Mucosa of stomach (tissue), 1 donor: ENCODE data around the gene VASH2.

Source experiments
- H3K27me3 ChIP-seq: one replicate; pipeline ENCODE4 v1.7.0; 2013; ENCODE audit warnings: mild to moderate bottlenecking, low read length; ENCODE audit not compliant: control insufficient read depth, insufficient read depth
- H3K36me3 ChIP-seq: one replicate; pipeline ENCODE4 v1.7.0; 2013; ENCODE audit warnings: low read length; ENCODE audit not compliant: control insufficient read depth, insufficient read depth
- H3K4me1 ChIP-seq: one replicate; pipeline ENCODE4 v1.7.0; 2013; ENCODE audit warnings: mild to moderate bottlenecking, low read length; ENCODE audit not compliant: control insufficient read depth, insufficient read depth
- H3K4me3 ChIP-seq: one replicate; pipeline ENCODE4 v1.7.0; 2013; ENCODE audit warnings: low read length
- H3K9ac ChIP-seq: one replicate; pipeline ENCODE4 v1.7.0; 2013; ENCODE audit warnings: mild to moderate bottlenecking, low read length, moderate library complexity
- H3K9me3 ChIP-seq: one replicate; pipeline ENCODE4 v1.7.0; 2013; ENCODE audit warnings: mild to moderate bottlenecking, low read length, moderate library complexity; ENCODE audit not compliant: control insufficient read depth
- donor health status: Pancreatic carcinoma.

Gene VASH2

DNA sequence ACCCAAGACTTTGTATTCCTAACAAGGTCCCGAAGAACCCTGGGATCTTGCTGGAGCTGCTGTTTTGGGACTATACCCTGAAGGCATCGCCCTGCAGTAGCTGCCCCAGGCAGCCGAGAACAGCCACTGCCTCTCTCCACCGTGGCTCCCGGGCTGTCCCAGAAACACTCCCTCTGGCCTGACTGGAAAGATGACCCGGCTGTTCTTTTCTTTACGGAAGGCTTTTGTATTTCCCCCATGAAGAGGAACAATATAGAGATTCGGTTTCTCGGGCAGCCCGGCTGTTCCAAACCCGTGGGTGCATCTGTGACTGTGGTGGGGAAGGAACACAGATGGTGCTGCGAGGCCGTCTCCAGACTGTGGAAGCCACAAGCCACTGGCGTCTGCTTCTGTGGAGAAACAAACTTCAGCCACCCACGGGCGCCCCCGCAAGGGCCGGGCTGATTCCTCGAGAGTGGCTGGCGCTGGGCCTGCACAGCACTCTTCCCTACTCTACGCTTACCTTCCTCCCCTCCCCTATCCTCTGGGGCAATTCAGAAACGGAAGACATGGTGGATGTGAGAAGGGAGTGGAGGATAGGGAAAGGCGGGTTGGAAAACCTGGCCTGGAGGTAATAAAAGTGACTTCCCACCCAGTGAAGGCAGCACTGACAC lies 33.7 kb upstream of the VASH2 start:
- H3K36me3 ChIP-seq: no peaks in the 10 kb centered on the region
- H3K27me3 ChIP-seq: no peaks in the 10 kb centered on the region
- H3K9me3 ChIP-seq: no peaks in the 10 kb centered on the region
- peaks cover 8% of the 10 kb centered on the region for H3K4me1 ChIP-seq
- H3K9ac ChIP-seq: no peak overlapping the region
- H3K4me3 ChIP-seq: no peak overlapping the region

DNA sequence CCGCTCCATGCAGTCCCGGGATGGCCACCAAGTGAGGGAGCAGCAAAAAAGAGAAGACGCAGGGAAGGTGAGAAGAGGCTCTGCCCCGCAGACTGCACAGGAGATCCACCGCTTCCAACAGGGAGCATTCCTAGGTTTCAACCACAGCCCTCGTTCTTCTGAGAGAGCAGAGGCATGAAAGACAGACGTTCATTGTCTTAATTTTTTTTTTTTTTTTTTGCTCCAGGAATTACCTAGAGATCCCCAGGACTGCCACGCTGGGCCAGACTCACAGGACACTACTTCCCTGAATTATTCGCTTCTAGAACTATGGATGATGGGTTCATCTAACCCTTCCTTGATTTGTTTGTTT lies 33.2 kb upstream of the VASH2 start:
- Histone ChIP-seq H3K4me3 (no peak overlapping the region), H3K36me3 (no peaks in the 10 kb centered on the region), H3K4me1 (peaks cover 8% of the 10 kb centered on the region), H3K9me3 (no peaks in the 10 kb centered on the region), H3K9ac (no peak overlapping the region), H3K27me3 (no peaks in the 10 kb centered on the region)

DNA sequence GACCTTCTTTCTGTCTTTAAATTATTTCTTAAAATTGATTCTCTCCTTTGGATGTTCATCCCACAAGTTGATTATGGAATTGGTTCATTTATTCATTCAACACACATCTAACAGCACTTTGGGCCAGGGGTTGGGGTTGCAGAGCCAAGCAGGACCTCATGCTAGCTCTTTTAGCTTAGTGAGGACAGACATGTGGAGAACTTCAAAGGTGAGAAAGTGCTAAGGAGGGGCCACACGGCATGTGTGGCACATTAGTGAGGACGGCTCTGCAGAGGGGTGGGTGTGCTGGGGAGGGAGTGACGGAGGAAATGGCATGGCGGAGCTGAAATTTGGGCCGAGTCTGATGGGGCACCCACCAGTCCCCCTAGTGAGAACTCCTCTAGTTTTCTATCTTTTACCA lies 32.5 kb upstream of the VASH2 start:
- no peaks in the 10 kb centered on the region for H3K36me3 ChIP-seq
- no peaks in the 10 kb centered on the region for H3K27me3 ChIP-seq
- H3K4me3 ChIP-seq: no peak overlapping the region
- H3K9me3 ChIP-seq: no peaks in the 10 kb centered on the region
- H3K9ac ChIP-seq: no peak overlapping the region
- H3K4me1 ChIP-seq: peaks cover 8% of the 10 kb centered on the region

- Histone ChIP-seq H3K4me3 (no peak overlapping the region), H3K9me3 (no peaks in the 10 kb centered on the region), H3K27me3 (no peaks in the 10 kb centered on the region), H3K4me1 (peaks cover 8% of the 10 kb centered on the region), H3K9ac (no peak overlapping the region), H3K36me3 (no peaks in the 10 kb centered on the region)
Measured at GRCh38 chr1:212918824-212919223, 31.5 kb upstream of the VASH2 start.

- Histone ChIP-seq H3K9me3 (no peaks in the 10 kb centered on the region), H3K36me3 (no peaks in the 10 kb centered on the region), H3K9ac (no peak overlapping the region), H3K4me3 (no peak overlapping the region), H3K27me3 (no peaks in the 10 kb centered on the region), H3K4me1 (peaks cover 8% of the 10 kb centered on the region)
Measured at GRCh38 chr1:212920246-212920645, 30.1 kb upstream of the VASH2 start.

- Histone ChIP-seq H3K4me1 (peaks cover 8% of the 10 kb centered on the region), H3K9me3 (no peaks in the 10 kb centered on the region), H3K36me3 (no peaks in the 10 kb centered on the region), H3K27me3 (no peaks in the 10 kb centered on the region), H3K9ac (no peak overlapping the region), H3K4me3 (no peak overlapping the region)
Measured at GRCh38 chr1:212920896-212921295, 29.4 kb upstream of the VASH2 start.

- H3K4me1 ChIP-seq: peaks cover under 1% of the 10 kb centered on the region
- no peaks in the 10 kb centered on the region for H3K27me3 ChIP-seq
- H3K9me3 ChIP-seq: no peaks in the 10 kb centered on the region
- H3K4me3 ChIP-seq: no peak overlapping the region
- no peaks in the 10 kb centered on the region for H3K36me3 ChIP-seq
- no peak overlapping the region for H3K9ac ChIP-seq
Measured at GRCh38 chr1:212922016-212922415, 28.3 kb upstream of the VASH2 start.

DNA sequence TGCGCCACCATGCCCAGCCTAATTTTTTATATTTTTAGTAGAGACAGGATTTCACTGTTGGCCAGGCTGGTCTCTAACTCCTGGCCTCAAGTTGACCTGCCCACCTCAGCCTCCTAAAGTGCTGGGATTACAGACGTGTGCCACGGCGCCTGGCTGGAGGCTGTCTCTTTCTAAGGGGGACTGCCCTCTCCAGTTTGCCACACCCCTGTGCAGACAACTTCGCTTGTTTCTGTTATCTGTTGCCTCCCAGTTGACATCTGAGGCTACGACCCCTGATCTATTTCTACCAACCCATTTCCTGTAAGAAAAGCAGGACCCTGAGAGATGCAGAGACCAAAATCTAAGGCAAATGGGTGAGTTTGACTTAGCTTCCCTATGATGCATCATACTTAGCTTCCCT lies 24.0 kb upstream of the VASH2 start:
- no peaks in the 10 kb centered on the region for H3K4me1 ChIP-seq
- no peak overlapping the region for H3K4me3 ChIP-seq
- no peaks in the 10 kb centered on the region for H3K36me3 ChIP-seq
- no peaks in the 10 kb centered on the region for H3K9me3 ChIP-seq
- H3K27me3 ChIP-seq: no peaks in the 10 kb centered on the region
- no peak overlapping the region for H3K9ac ChIP-seq

- H3K9me3 ChIP-seq: no peaks in the 10 kb centered on the region
- no peaks in the 10 kb centered on the region for H3K4me1 ChIP-seq
- no peak overlapping the region for H3K9ac ChIP-seq
- no peaks in the 10 kb centered on the region for H3K36me3 ChIP-seq
- H3K4me3 ChIP-seq: no peak overlapping the region
- H3K27me3 ChIP-seq: no peaks in the 10 kb centered on the region
Measured at GRCh38 chr1:212928323-212929291, 21.7 kb upstream of the VASH2 start.

GRCh38 chr1:212930986-212931678 lies 19.2 kb upstream of the VASH2 start:
- no peak overlapping the region for H3K4me3 ChIP-seq
- H3K9me3 ChIP-seq: no peaks in the 10 kb centered on the region
- H3K4me1 ChIP-seq: no peaks in the 10 kb centered on the region
- H3K9ac ChIP-seq: no peak overlapping the region
- no peaks in the 10 kb centered on the region for H3K36me3 ChIP-seq
- no peaks in the 10 kb centered on the region for H3K27me3 ChIP-seq

GRCh38 chr1:212933815-212934471 lies 16.4 kb upstream of the VASH2 start:
- no peak overlapping the region for H3K4me3 ChIP-seq
- H3K9me3 ChIP-seq: no peaks in the 10 kb centered on the region
- no peaks in the 10 kb centered on the region for H3K4me1 ChIP-seq
- no peaks in the 10 kb centered on the region for H3K36me3 ChIP-seq
- no peak overlapping the region for H3K9ac ChIP-seq
- no peaks in the 10 kb centered on the region for H3K27me3 ChIP-seq
